Gastrocnemius medialis (tissue), 4 donors: ENCODE measurements around the gene HIPK2.

Source experiments
- CTCF ChIP-seq, 5 experiments: fragments of 450-650 bp in 3 of 5; fragments of 200-600 bp in 2 of 5; sonication (generic) in 2 of 5; IDR thresholded peaks in 4 of 5; conservative IDR thresholded peaks in 1 of 5; 1 replicate in 4 of 5; 2 replicates in 1 of 5; pipeline ENCODE4 v1.5.1; 2016 to 2019; ENCODE audit warnings: antibody characterized with exemption in 5 of 5, mild to moderate bottlenecking in 3 of 5, moderate library complexity in 3 of 5
- POLR2A ChIP-seq, 2 donors: fragments of 450-650 bp; IDR thresholded peaks; one replicate each; pipeline ENCODE4 v1.6.1; 2017; ENCODE audit warnings: antibody characterized with exemption in 2 of 2, mild to moderate bottlenecking in 2 of 2, moderate library complexity in 2 of 2

DNA sequence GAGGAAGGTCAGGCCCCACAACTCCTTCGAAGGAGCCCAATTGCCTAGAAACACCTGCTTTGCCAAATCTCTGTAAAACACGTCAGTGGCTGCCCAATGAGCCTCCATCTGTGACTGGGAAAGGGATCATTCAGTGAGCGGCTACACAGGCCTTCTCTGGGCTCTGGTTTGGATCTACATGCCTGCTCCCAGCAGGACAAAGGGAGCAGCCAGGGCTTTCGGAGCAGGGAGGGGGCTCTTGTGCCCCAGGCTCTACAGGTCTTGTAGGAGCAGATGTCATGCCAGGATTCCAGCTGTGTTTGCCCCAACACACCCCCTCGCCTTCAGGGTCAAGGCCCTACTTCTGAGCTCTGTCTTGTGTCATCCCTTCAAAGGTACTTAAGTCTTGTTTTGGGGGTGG, 180.8 kb downstream of the HIPK2 start:
- TF ChIP-seq CTCF (IDR thresholded peaks at IDR 0.05 in 4 of 5, conservative IDR thresholded peaks at IDR 0.05 in 1 of 5) (no peak), POLR2A (IDR thresholded peaks at IDR 0.05) (no peak)
